Heart left ventricle (tissue), 13 donors: ENCODE results near the gene FOXO1.

Experiments
- POLR2A ChIP-seq, 2 donors: fragments of 450-650 bp; IDR thresholded peaks; one replicate each; pipeline ENCODE4 v1.6.1; 2017; ENCODE audit warnings: antibody characterized with exemption in 2 of 2, mild to moderate bottlenecking in 2 of 2, moderate library complexity in 2 of 2
- TF ChIP-seq, protein P1 (sequence below), 12 donors: fragments of 200-600 bp; sonication (generic) in 4 of 12; IDR thresholded peaks; one replicate each; pipeline versions ENCODE4 v1.5.0 to v1.8.0; 2018 to 2022; ENCODE audit warnings: antibody characterized with exemption in 12 of 12, mild to moderate bottlenecking in 5 of 12
- donor health status: ischemic (EF 13 %, LVEDD 7.1; RV severe dilation, severe dysfunction).
- donor health status: DM: no; HTN: yes; CAD: no.
- donor health status: DM: no; HTN: no; CAD: no.
- donor health status: ischemic (EF 25% LVEDD 6.9; RV normal size, moderate dysfunction).
- donor health status: ischemic (EF 25% LVEDD 5.7; RV mildly dilated, moderate dysfunction).
- donor health status: ischemic (EF 35%, LVEDD 5.7; RV mildly dilated, moderate dysfunction).
- donor health status: nonischemic (EF 11% LVEDD 7.7; RV severe dilation, severe dysfunction).
- donor health status: DM: yes; HTN: yes; CAD: no.
- donor health status: PGD.
- donor health status: ischemic (EF 29% LVEDD 5.4; RV normal size, mild dysfunction).
- donor health status: nonischemic (EF 23%, LVEDD 6.1; RV moderate dilation, normal function).

GRCh38 chr13:40563350-40564125 lies 102.9 kb downstream of the FOXO1 start:
- TF ChIP-seq, protein P1, sequence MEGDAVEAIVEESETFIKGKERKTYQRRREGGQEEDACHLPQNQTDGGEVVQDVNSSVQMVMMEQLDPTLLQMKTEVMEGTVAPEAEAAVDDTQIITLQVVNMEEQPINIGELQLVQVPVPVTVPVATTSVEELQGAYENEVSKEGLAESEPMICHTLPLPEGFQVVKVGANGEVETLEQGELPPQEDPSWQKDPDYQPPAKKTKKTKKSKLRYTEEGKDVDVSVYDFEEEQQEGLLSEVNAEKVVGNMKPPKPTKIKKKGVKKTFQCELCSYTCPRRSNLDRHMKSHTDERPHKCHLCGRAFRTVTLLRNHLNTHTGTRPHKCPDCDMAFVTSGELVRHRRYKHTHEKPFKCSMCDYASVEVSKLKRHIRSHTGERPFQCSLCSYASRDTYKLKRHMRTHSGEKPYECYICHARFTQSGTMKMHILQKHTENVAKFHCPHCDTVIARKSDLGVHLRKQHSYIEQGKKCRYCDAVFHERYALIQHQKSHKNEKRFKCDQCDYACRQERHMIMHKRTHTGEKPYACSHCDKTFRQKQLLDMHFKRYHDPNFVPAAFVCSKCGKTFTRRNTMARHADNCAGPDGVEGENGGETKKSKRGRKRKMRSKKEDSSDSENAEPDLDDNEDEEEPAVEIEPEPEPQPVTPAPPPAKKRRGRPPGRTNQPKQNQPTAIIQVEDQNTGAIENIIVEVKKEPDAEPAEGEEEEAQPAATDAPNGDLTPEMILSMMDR (IDR thresholded peaks at IDR 0.05), result no peak
- no peak for TF ChIP-seq POLR2A (IDR thresholded peaks at IDR 0.05)
